ENCODE data around the gene IRAK4.
"Not testable (repeated sequence)": the region's sequence is repeated elsewhere in the genome, so short reads cannot be mapped to it uniquely, and the experiment has no call there.

The IRAK4 gene

DNA sequence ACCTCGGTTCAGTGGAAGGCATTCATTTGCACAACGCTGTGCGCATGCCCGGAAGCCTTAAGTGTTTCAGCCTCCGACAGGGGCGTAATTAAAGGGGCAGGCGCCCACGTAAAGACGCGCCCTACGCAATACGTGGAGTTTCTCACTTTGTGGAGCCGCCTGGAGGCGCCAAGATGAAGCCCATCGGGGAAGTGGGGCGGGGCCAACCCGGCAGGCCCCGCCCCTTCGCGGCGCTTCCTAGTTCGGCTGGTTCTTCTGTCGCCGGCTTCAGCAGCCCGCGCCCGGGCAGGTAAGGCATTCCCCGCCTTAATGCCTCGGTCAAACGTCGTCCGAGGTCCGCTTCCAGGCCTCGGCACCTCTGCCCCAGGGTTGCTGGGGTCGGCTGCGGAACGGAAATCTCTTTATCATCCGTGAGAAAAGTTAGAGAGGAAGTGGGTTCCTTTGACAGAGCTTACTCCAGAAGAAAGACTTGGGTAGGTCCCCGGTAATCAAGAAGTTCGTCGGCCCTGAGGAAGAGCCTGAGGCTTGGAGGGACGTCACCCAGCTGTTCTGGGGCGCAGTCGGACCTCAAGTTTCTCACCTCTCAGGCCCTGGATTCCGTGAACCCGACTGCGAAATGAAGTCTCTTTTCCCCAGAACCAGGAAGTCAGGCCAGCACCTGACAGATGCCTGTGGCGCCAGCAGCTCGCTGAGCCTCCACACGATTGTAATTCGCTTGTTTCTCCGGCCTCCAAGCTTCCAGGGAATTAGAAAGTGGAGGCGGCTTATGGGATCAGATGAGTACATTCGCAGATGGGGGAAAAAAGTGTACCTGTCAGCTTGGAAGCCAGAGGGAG is at the start of gene IRAK4, which contains the start of gene PUS7L:
TSS of gene IRAK4 (plus strand) at position 224 of the 836 bp plus-strand sequence. CDS start 9,161 bp downstream, outside the sequence.
TSS of gene PUS7L (minus strand) at position 63 of the 836 bp plus-strand sequence. CDS start 3,545 bp downstream, outside the sequence.
- DNase-seq = peak; percentile 86

DNA sequence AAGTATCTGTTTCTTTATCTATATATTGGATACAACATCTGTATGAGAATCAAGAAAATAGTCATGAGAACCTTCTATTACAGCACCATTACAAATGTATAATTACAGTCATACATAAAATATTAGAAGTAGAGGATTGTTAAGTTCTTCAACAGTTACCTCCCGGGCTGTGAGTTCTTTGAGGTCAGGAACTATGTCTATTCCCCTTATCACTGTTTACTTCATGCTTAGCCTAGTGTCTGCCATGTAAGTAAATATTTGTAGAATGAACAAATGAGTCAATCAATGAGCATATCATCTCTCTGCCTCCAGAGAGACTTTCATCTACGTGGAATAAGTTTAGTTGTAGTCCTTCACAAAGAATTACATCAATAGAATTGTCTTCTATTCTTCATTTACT is 47.4 kb upstream of the IRAK4 start:
- DNase-seq = no peak

DNA sequence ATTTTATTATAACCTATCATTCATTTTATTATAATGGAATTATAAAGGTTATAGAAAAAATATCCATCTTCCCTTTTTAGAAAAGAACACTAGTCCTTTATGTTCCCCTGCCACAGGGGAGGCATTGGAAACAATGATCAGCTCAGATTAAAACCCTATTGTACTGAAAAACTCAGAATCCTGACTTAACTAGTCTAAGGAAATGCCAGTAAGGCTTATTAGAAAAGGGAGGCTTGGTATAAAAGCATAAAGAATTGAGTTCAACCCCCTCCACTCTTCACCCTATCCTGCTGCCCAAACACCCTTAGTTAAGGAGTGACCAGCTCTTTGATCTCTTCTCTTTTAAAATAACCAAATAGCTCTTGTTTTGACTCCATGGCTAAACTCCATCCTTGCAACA is 36.1 kb upstream of the IRAK4 start:
- no peak for DNase-seq

- no peak for DNase-seq
These were observed 35.6 kb upstream of the IRAK4 start for GRCh38 chr12:43723134-43723533.

DNA sequence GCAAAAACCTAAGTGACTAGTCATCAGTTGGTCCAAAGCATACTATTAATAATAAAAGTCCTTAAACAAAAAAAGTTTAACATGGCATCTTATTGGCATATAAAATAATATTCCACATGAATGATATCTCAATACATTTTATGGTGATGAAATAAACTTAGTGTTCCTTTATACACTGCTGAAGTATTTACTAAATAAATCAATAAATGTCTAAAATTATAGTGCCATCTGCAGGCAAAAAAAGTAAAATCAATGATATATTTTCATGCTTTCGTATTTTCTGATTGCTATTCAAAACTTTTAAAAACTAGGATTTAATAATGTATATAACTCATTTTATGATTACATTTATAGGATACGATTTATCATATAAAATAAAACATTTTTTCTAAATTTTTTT is 30.6 kb upstream of the IRAK4 start:
- DNase-seq = no peak

DNA sequence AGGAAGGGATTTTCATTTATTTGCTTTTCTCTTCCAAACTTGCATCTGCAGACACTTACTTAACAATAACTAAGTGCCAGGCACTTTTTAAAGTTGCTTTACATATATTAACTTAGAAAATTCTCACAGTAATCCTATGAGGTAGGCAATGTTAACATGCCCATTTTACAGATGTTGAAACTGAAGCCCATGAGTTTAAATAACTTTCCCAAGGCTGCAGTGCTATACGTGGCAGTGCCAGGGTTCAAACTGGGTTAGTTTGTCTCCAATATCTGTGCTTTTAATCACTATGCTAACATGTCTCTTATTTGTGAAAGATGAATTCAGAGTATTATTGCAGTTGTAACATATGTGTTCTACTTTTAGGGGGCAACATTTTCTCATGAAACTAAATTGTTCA is 30.1 kb upstream of the IRAK4 start:
- DNase-seq = no peak

GRCh38 chr12:43730283-43730682 is 28.5 kb upstream of the IRAK4 start:
- DNase-seq = no peak

DNA sequence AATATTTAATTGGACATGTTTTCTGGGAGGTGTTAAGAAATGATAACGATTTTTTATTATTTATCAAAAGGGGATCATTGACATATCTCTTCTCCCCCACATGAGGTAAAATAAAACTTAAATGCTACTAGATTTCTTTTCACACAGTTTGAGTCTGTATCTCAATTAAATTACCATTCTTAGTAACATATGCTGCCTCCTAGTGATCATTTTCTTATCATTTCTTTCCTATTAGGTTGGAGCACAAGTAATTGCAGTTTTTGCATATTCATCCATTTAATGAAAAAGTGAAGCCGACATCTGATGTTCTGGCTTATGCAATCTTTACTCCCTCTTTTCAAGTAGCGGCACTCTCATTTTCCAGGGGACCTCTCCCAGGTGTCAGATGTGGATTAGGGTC is 25.1 kb upstream of the IRAK4 start:
- DNase-seq = no peak

DNA sequence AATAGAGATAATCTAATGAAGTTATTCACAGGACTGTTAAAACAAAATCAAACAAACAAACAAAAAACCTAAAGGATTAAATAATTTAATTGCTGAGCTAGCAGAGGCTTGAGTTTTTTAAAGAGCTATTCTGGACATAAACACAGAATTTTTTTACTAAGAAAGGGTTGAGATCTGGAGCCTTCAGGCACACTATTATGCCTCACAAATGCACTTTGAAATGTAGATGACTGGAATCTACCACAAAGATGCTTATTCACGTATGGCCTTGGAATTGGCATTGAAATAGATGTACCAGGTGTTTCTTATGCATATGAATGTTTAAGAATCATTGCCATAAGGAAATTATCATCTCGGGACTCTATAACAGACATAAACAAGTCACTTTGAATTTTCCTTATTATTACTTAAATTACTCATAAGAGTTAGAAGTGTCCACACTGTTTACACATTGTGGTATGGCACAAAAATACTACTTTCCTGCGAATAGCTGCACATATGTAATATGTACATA is 21.8 kb upstream of the IRAK4 start:
- no peak for DNase-seq

DNA sequence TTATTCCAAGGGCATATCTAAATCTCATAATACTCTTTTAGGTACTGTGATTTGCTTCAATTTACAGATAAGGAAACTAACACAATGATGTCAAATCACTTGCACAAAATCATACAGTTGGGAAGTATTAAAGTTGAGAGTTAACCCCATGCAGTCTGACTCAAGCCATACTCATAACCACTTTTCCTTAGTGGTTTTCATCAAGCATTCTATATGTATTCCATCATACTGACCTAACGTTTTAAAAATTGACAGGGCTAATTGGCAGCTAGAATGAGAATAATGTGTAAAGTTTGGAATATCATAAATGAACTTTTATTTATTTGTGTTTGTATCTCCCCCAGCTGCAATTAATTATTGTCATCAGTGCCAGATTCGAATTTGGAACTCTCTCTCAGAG is 21.1 kb upstream of the IRAK4 start:
- no peak for DNase-seq

GRCh38 chr12:43740511-43741100 is 18.1 kb upstream of the IRAK4 start:
- DNase-seq = no peak

GRCh38 chr12:43742106-43742505 is 16.6 kb upstream of the IRAK4 start:
- DNase-seq = no peak

- DNase-seq = no peak
These were observed 13.9 kb upstream of the IRAK4 start for GRCh38 chr12:43744826-43745225.

- no peak for DNase-seq
These were observed 9.7 kb upstream of the IRAK4 start for GRCh38 chr12:43749016-43749415.

- no peak for DNase-seq
These were observed 7.9 kb upstream of the IRAK4 start for GRCh38 chr12:43750814-43751213.

GRCh38 chr12:43751360-43751759 is 7.4 kb upstream of the IRAK4 start:
- DNase-seq = not testable (repeated sequence)

- no peak for DNase-seq
These were observed 4.7 kb upstream of the IRAK4 start for GRCh38 chr12:43754015-43754414.

- peak; percentile 86 for DNase-seq
These were observed 464 bp upstream of the IRAK4 start for GRCh38 chr12:43758247-43758727.

DNA sequence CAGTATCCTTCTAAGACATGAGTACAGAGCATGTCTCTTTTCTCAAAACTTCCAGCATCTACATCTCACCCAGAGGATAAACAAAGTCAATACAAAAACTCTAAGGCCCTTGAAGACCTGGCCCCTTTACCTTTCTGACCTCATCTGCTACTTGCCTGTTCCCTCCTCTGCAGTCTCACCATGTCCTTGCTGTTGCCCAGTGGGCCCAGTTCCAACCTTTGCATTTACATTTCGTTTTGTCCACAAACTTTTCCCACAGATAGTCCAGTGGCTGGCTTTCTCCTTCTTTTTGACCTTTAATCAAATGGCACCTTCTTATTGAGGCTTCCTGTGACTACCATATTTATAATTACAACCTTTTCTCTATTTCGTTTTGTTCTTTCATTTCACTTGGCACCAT is 1.6 kb downstream of the IRAK4 start:
- DNase-seq = no peak

- no peak for DNase-seq
These were observed 2.7 kb downstream of the IRAK4 start for GRCh38 chr12:43761500-43761899.

- DNase-seq = no peak
These were observed 3.8 kb downstream of the IRAK4 start for GRCh38 chr12:43762596-43762995.

- DNase-seq = no peak
These were observed 5.0 kb downstream of the IRAK4 start for GRCh38 chr12:43763769-43764168.

GRCh38 chr12:43764528-43764927 is 5.8 kb downstream of the IRAK4 start:
- no peak for DNase-seq

DNA sequence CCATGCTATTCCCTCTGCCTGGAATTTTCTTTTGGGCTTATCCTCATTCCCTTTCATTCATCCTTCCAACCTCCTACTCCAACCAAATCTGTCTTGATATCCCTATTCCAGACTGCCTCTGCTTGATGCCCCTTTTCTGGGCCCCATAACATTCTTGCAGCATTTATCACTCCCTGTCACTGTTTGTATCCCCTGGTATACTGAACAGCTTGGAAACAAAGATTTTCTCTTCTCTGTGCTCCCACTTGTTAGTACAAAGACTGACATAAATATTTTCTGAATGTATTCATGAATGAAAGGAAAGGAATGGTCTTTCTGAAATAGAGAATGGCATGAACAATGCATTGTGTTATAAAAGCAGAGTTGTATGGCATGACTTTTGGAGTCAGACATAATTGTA is 7.5 kb downstream of the IRAK4 start:
- no peak for DNase-seq

Data from NCI-H2029 treated with DMSO at 0.1 percent for 48 hours (cell line).